ENCODE results near the gene HAAO. TPM values are rescaled to one million over a fixed set of nuclear protein-coding genes. Genes with fewer than 3 reads are reported as not detected.

The HAAO gene
- total and polyA plus RNA-seq, 9 donors = 6.2 to 33.0 (median 26.1) TPM

DNA sequence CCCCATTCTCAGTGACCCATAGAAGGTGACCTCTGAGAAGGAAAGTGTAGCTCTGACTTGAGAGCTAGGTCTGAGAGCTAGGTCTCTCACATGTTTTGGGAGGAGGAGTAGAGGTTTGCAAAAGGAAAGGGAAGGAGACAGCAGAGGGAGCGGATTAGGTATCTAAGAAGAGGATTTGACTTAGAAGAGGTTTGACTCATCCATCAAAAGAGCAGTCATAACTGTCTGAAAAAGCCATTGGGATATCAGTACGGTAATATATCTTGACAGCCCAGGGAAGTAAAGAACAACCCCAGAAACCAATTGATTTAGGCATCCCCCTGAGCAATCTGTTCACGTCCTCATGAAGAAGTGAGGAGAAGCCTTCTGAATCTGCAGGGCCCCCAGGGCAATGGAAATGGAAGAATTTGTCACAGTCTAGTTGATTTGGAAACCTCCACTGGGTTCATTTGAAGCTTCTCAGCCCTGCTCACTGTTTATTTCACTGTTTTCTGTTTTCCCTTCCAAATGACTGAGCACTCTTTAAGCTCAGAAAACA, 47.8 kb downstream of the HAAO start:
- Histone ChIP-seq H3K27ac (no peak overlapping the region), H3K36me3 (no peaks in the 10 kb centered on the region), H3K4me3 (no peak overlapping the region), H3K9me3 (no peaks in the 10 kb centered on the region), H3K27me3 (no peaks in the 10 kb centered on the region), H3K4me1 (ENCODE audit: insufficient read depth) (no peaks in the 10 kb centered on the region)
- intact Hi-C loops (cut with DNase I) = no loop called here
- no peak for DNase-seq
- WGBS, 3 donors = 95 to 97% (median 96%) methylated on average over 3 of the region's 3 CpGs
- TF ChIP-seq EP300 (IDR thresholded peaks at IDR 0.05) (no peak), POLR2A (IDR thresholded peaks at IDR 0.05) (no peak), CTCF (IDR thresholded peaks at IDR 0.05) (no peak)

DNA sequence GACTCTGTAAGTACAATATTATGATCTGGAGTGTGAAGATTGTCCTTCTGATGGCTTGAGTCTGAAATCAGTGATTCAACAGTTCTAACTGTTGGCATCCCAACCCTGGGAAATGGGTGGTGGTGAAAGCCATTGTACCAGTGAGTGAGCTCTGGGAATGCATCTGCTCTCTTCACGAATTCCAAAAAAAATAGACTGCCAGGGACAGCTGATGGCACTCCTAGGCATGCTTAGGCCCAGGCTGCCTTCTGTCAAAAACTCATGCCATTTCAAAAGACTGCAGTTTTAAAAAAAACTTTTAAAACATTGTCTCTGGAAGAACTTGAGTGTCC, 48.8 kb downstream of the HAAO start:
- 93 to 96% (median 94%) methylated on average over 1 of the region's 1 CpG for WGBS, 3 donors
- DNase-seq = no peak
- TF ChIP-seq CTCF (IDR thresholded peaks at IDR 0.05) = no peak
- TF ChIP-seq EP300 (IDR thresholded peaks at IDR 0.05) = no peak
- no peak for TF ChIP-seq POLR2A (IDR thresholded peaks at IDR 0.05)
- Histone ChIP-seq H3K4me3 (no peak overlapping the region), H3K27me3 (no peaks in the 10 kb centered on the region), H3K9me3 (no peaks in the 10 kb centered on the region), H3K27ac (no peak overlapping the region), H3K4me1 (ENCODE audit: insufficient read depth) (no peaks in the 10 kb centered on the region), H3K36me3 (no peaks in the 10 kb centered on the region)
- intact Hi-C loops (cut with DNase I) = no loop called here

GRCh38 chr2:42742740-42743658, 49.4 kb downstream of the HAAO start:
- TF ChIP-seq POLR2A (IDR thresholded peaks at IDR 0.05) = no peak
- TF ChIP-seq CTCF (IDR thresholded peaks at IDR 0.05) = no peak
- no peak for TF ChIP-seq EP300 (IDR thresholded peaks at IDR 0.05)
- Histone ChIP-seq H3K27me3 (no peaks in the 10 kb centered on the region), H3K4me3 (no peak overlapping the region), H3K27ac (no peak overlapping the region), H3K4me1 (ENCODE audit: insufficient read depth) (no peaks in the 10 kb centered on the region), H3K36me3 (no peaks in the 10 kb centered on the region), H3K9me3 (no peaks in the 10 kb centered on the region)
- intact Hi-C loops (cut with DNase I) = no loop called here
- 69 to 77% (median 73%) methylated on average over 2 of the region's 2 CpGs for WGBS, 3 donors
- no peak for DNase-seq

DNA sequence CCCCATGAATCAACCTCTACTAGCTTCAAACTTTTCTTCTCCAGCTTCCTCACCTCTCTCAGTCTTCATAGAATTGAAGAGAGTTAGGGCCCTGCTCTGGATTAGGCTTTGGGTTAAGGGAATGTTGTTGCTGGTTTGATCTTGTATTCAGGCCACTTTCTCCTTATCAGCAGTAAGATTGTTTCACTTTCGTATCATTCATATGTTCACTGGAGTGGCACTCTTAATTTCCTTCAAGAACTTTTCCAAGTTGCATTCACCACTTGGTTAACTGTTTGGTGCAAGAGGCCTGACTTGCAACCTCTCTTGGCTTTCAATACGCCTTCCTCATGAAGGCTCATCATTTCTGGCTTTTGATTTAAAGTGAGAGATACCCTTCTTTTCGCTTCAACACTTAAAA, 51.2 kb downstream of the HAAO start:
- no peaks in the 10 kb centered on the region for H3K4me1 ChIP-seq (ENCODE audit: insufficient read depth)
- H3K36me3 ChIP-seq = no peaks in the 10 kb centered on the region
- TF ChIP-seq POLR2A (IDR thresholded peaks at IDR 0.05) (no peak), EP300 (IDR thresholded peaks at IDR 0.05) (no peak), CTCF (IDR thresholded peaks at IDR 0.05) (no peak)
- intact Hi-C loops (cut with DNase I) = no loop called here
- DNase-seq = no peak
- H3K27ac ChIP-seq = no peak overlapping the region
- no peak overlapping the region for H3K4me3 ChIP-seq
- no peaks in the 10 kb centered on the region for H3K27me3 ChIP-seq
- H3K9me3 ChIP-seq = no peaks in the 10 kb centered on the region
- 82 to 89% (median 87%) methylated on average over 3 of the region's 3 CpGs for WGBS, 3 donors

Measured in ovary (tissue), 9 donors.